Suprapubic skin (tissue), 4 donors: ENCODE results near the gene TRAF7. TPM values are rescaled to one million over a fixed set of nuclear protein-coding genes. Genes with fewer than 3 reads are reported as not detected.

Experiments
- DNase-seq, 2 donors: peaks; one replicate each; pipeline ENCODE4 v3.0.0-alpha.2; 2019; ENCODE audit warnings: low spot score in 2 of 2
- H3K27ac ChIP-seq: fragments of 200-600 bp; sonication (generic); one replicate; pipeline ENCODE4 v1.5.1; 2019
- H3K27me3 ChIP-seq: fragments of 200-600 bp; sonication (generic); one replicate; pipeline ENCODE4 v1.5.1; 2019
- H3K36me3 ChIP-seq: fragments of 200-600 bp; sonication (generic); one replicate; pipeline ENCODE4 v1.5.1; 2019
- H3K4me1 ChIP-seq: fragments of 200-600 bp; sonication (generic); one replicate; pipeline ENCODE4 v1.5.1; 2019
- H3K4me3 ChIP-seq: fragments of 200-600 bp; sonication (generic); one replicate; pipeline ENCODE4 v1.5.1; 2019; ENCODE audit warnings: mild to moderate bottlenecking
- H3K9me3 ChIP-seq: fragments of 200-600 bp; sonication (generic); one replicate; pipeline ENCODE4 v1.5.1; 2019
- EP300 ChIP-seq: sonication (generic); formaldehyde crosslinking; IDR thresholded peaks from one replicate; pipeline ENCODE4 v1.6.1; 2017; ENCODE audit warnings: antibody characterized with exemption
- POLR2A ChIP-seq, 2 donors: fragments of 450-650 bp; IDR thresholded peaks; one replicate each; pipeline ENCODE4 v1.6.1; 2017; ENCODE audit warnings: antibody characterized with exemption in 2 of 2, mild to moderate bottlenecking in 2 of 2, moderate library complexity in 2 of 2
- POLR2AphosphoS5 ChIP-seq, 3 donors: sonication (generic); formaldehyde crosslinking; IDR thresholded peaks; one replicate each; pipeline ENCODE4 v1.6.1; 2017; ENCODE audit warnings: antibody characterized with exemption in 3 of 3
- WGBS: methylation state at CpG from one replicate; pipeline ENCODE4 v1.1.5; 2018; 5-methylcytosine and 5-hydroxymethylcytosine counted together
- total RNA-seq, 4 donors: library from RNA; depleted of rRNA; stranded (reverse); fragments of >200 nt; gene quantifications; one replicate each; pipeline ENCODE4 v1.1.0, GENCODE V29; 2016
- TF ChIP-seq, protein P1 (sequence below), 2 donors: fragments of 200-600 bp in 1 of 2; fragments of 450-650 bp in 1 of 2; sonication (generic) in 1 of 2; IDR thresholded peaks; one replicate each; pipeline ENCODE4 v1.5.1; 2016 to 2019; ENCODE audit warnings: antibody characterized with exemption in 2 of 2, mild to moderate bottlenecking in 1 of 2, moderate library complexity in 1 of 2

TRAF7 gene
- total RNA-seq, 4 donors from 2014 or later, result 53.4 to 74.7 (median 66.5) TPM

GRCh38 chr16:2196981-2197511 lies 41.5 kb downstream of the TRAF7 start:
- H3K4me1 ChIP-seq, result peaks cover 24% of the 10 kb centered on the region
- peaks cover 38% of the 10 kb centered on the region for H3K27me3 ChIP-seq
- no peak overlapping the region for H3K27ac ChIP-seq
- H3K9me3 ChIP-seq, result no peaks in the 10 kb centered on the region
- no peak for TF ChIP-seq EP300
- TF ChIP-seq, protein P1, sequence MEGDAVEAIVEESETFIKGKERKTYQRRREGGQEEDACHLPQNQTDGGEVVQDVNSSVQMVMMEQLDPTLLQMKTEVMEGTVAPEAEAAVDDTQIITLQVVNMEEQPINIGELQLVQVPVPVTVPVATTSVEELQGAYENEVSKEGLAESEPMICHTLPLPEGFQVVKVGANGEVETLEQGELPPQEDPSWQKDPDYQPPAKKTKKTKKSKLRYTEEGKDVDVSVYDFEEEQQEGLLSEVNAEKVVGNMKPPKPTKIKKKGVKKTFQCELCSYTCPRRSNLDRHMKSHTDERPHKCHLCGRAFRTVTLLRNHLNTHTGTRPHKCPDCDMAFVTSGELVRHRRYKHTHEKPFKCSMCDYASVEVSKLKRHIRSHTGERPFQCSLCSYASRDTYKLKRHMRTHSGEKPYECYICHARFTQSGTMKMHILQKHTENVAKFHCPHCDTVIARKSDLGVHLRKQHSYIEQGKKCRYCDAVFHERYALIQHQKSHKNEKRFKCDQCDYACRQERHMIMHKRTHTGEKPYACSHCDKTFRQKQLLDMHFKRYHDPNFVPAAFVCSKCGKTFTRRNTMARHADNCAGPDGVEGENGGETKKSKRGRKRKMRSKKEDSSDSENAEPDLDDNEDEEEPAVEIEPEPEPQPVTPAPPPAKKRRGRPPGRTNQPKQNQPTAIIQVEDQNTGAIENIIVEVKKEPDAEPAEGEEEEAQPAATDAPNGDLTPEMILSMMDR (IDR thresholded peaks at IDR 0.05), result no peak
- no peak for TF ChIP-seq POLR2A (IDR thresholded peaks at IDR 0.05)
- TF ChIP-seq POLR2AphosphoS5 (IDR thresholded peaks at IDR 0.05), result no peak
- H3K36me3 ChIP-seq, result no peaks in the 10 kb centered on the region
- no peak for DNase-seq
- 61% methylated on average over 14 of the region's 32 CpGs for WGBS
- peak overlapping the region; percentile 44 for H3K4me3 ChIP-seq

DNA sequence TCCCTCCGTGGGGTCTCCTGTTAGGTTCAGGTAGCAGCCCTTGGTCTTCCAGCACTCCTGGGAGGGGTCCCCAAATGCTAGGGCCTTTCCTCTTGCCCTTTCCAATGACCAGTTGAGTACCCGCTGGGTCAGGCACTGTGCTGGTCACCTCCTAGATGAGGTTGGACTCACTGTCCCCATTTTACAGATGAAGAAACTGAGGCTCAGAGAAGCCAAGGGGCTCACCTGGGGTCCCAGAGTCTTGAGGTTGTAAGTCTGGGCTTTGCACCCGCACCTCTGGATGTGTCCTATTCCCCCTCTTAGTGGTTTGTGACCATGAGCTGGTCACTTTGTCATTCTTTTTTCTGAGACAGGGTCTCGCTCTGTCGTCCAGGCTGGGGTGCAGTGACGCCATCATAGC lies 42.2 kb downstream of the TRAF7 start:
- H3K27ac ChIP-seq, result no peak overlapping the region
- H3K36me3 ChIP-seq, result no peaks in the 10 kb centered on the region
- TF ChIP-seq EP300 (no peak), POLR2A (IDR thresholded peaks at IDR 0.05) (no peak), POLR2AphosphoS5 (IDR thresholded peaks at IDR 0.05) (no peak)
- TF ChIP-seq, protein P1 (IDR thresholded peaks at IDR 0.05), result no peak
- 95% methylated on average over 5 of the region's 6 CpGs for WGBS
- H3K4me3 ChIP-seq, result no peak overlapping the region
- no peak for DNase-seq
- H3K4me1 ChIP-seq, result peaks cover 24% of the 10 kb centered on the region
- H3K27me3 ChIP-seq, result peaks cover 38% of the 10 kb centered on the region
- no peaks in the 10 kb centered on the region for H3K9me3 ChIP-seq

DNA sequence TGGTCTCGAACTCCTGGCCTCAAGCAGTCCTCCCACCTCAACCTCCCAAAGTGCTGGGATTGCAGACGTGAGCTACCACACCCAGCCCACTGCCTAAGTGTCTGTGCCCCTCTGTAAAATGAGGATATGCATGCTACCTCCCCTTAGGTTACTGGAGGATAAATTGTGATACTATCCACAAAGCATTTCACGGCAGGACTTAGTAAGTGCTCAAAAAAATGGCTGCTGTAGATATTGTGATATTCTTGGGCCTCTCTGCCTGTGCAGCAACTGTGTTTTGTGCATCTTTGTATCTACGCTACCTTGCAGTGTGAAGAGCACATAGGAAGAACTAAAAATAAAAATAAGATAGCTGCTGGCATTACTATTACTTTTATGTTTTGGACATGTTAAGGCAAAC lies 42.7 kb downstream of the TRAF7 start:
- TF ChIP-seq POLR2A (IDR thresholded peaks at IDR 0.05) (no peak), POLR2AphosphoS5 (IDR thresholded peaks at IDR 0.05) (no peak), EP300 (no peak)
- Histone ChIP-seq H3K27me3 (peaks cover 38% of the 10 kb centered on the region), H3K9me3 (no peaks in the 10 kb centered on the region), H3K36me3 (no peaks in the 10 kb centered on the region), H3K27ac (no peak overlapping the region), H3K4me1 (peaks cover 24% of the 10 kb centered on the region), H3K4me3 (no peak overlapping the region)
- DNase-seq, result no peak
- WGBS, result 59% methylated on average over 4 of the region's 4 CpGs

DNA sequence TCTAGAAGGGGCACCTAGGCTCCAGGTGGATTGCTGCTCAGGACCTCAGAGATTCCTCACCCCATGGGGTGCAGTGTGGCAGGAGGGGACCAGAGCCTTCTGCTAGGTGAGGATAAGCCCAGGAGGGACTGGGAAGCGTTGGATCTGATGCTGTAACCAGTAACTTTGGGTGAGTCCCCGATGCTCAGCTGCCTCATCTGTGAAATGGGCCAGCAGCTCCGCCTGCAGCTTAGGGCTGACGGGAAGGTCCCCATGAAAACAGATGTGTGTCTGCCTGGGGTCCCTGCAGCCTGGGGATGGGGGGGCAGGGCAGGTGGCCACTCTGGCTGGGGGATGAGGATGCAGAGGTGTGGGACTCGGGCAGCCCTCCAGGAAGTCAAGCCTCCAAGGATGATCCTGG lies 43.5 kb downstream of the TRAF7 start:
- WGBS, result 79% methylated on average over 4 of the region's 5 CpGs
- H3K27me3 ChIP-seq, result peaks cover 33% of the 10 kb centered on the region
- H3K4me3 ChIP-seq, result no peak overlapping the region
- TF ChIP-seq, protein P1 (IDR thresholded peaks at IDR 0.05), result no peak
- TF ChIP-seq POLR2AphosphoS5 (IDR thresholded peaks at IDR 0.05), result no peak
- TF ChIP-seq POLR2A (IDR thresholded peaks at IDR 0.05), result no peak
- no peak for TF ChIP-seq EP300
- H3K27ac ChIP-seq, result no peak overlapping the region
- peaks cover 23% of the 10 kb centered on the region for H3K4me1 ChIP-seq
- no peaks in the 10 kb centered on the region for H3K9me3 ChIP-seq
- DNase-seq, result no peak
- no peaks in the 10 kb centered on the region for H3K36me3 ChIP-seq

DNA sequence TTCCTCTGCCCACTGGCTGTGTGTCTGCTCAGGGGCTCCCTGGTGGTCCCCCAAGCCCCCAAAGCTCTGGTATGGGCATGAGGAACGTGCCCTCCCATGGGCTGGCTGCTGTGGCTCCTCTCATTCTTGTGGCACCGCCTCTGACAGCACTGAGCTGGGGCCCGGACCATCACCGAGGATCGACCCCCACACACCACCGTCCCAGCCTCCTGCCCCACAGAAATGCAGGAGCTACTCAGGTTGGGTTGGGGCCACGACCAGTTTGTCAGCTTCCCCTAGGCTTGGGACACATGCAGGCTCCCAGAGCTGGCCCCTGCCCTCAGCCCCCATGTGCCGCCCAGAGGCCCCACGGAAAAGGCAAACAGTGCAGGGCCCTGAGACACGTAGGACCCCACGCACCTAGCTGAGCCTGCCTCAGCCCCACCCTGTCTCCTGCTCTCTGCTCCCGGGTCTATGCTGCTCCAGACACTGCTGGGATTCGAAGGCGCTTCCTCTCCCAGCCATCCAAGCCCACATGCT lies 44.1 kb downstream of the TRAF7 start:
- TF ChIP-seq, protein P1 (IDR thresholded peaks at IDR 0.05), result no peak
- TF ChIP-seq POLR2AphosphoS5 (IDR thresholded peaks at IDR 0.05) (no peak), EP300 (no peak), POLR2A (IDR thresholded peaks at IDR 0.05) (no peak)
- no peak for DNase-seq
- H3K36me3 ChIP-seq, result no peaks in the 10 kb centered on the region
- H3K9me3 ChIP-seq, result no peaks in the 10 kb centered on the region
- H3K4me3 ChIP-seq, result no peak overlapping the region
- no peak overlapping the region for H3K27ac ChIP-seq
- peaks cover 27% of the 10 kb centered on the region for H3K27me3 ChIP-seq
- WGBS, result 71% methylated on average over 6 of the region's 14 CpGs
- peaks cover 19% of the 10 kb centered on the region for H3K4me1 ChIP-seq
